GM18511 (cell line): ENCODE data around the gene LPAR5.

ENCODE experiments used
- ATAC-seq: cut with Tn5 transposase; IDR thresholded peaks from one replicate; pipeline ENCODE4 v1.9.1; 2021; ENCODE audit warnings: mild to moderate bottlenecking, moderate library complexity; ENCODE audit not compliant: unreplicated experiment

The LPAR5 gene

DNA sequence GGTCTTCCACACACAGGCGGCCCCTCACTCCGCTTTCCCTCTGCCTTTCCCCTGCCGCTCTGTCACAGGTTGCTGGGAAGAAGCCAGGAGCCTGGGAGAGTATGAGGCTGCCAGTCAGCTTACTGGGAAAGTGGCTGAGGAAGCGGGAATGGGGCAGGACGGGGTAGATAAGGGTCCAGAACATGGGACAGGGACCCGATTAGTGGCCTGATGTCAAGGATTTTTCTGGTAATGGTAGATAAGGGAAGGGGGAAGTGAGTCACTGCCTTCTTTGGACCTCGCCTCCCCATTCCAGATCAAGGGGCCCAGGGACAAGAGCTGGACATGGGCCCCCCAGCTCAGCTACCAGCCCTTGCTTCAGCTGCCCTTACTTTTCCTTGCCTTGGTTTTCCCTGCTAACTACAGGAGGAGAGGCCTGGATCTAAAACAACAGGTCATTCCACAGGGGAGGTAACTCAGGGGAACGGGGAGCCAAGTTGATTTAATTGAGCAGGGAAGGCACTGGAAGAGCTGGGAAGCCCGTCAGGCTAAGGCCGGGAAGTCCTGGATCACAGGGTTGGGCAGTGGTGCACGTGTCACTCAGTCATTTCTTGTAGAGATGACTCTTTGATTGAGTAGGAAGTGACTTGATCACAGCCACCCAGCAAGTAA, 3.5 kb upstream of the LPAR5 start:
- no peak for ATAC-seq

DNA sequence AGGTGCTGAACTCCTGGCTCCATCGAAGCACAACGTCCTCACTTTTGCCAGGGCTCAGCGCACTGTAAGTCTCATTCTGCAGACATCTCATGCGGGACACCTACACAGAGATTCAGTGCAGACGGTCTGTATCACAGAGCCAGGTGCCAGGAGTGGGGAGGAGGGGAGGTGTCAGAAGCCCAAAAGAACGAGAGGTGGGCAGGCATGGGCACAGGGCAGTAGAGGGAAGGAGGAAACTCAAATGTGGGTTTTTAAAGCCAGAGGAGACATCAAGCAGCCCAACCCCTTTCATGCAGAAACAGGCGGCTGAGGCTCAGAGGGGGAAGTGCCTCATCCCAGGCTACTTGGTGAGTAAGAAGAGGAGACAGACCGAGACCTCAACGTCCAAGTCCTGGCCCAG, 2.5 kb upstream of the LPAR5 start:
- ATAC-seq, result no peak

DNA sequence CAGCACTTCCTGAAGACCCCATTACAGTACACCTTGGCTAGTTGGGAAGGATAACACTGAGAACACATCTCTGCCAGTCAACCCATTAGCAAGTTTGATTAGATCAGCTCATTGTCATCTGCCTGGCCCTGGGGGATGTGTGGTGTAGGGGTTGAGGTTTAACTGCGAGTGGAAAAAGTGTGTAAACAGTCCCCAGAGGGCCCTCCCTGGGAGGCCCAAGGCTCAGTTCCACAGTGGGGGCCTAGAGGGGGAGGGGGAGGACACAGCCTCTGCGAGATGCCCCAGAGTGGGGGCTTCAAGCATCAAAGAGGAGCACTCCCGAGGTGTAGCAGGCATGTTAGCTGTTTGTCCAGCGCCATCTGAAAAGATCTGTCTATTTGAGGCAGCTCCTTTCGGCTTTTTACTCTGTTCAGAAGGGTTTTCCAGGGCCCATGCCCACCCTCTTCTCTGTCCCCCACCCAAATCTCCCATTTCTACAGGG, 344 bp downstream of the LPAR5 start:
- ATAC-seq, result peak; percentile 62

DNA sequence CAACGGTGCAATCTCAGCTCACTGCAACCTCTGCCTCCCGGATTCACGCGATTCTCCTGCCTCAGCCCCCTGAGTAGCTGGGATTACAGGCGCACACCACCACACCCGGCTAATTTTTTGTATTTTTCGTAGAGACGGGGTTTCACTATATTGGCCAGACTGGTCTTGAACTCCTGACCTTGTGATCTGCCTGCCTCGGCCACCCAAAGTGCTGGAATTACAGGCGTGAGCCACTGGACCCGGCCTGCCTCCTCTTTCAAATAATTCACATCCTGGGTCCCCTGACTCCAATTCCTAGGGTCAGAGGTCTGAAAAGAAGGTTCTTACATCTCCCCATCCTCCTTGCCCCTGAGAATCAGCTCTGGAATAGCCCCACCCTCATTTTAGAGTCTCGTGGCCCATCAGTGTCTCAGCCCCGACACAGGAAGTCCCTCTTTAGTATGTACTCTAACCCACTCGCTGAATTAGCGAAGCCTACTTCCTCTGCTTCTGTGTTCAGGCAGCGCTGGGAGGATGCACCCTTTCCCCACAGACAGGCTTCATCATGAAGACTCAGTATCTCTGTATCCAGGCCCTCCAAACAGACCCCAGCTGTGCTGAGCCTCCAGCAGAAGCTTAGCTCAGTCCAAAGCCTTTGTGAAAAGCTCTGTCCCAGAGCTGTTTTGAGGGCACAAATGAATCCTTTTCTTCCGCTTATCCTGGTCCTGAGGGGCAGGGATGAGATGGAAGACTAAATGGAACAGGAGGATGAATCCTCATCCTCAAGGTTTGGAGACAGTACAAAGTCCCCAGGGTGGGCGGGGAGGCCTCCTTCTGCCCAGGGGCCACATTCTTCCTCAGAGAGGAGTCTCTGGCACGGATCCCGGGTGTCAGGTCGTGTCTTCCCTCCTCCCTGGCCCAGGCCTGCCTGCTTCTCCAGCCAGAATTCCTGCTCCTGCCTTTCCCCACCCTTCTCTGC, 3.5 kb downstream of the LPAR5 start:
- peak; percentile 58 for ATAC-seq

DNA sequence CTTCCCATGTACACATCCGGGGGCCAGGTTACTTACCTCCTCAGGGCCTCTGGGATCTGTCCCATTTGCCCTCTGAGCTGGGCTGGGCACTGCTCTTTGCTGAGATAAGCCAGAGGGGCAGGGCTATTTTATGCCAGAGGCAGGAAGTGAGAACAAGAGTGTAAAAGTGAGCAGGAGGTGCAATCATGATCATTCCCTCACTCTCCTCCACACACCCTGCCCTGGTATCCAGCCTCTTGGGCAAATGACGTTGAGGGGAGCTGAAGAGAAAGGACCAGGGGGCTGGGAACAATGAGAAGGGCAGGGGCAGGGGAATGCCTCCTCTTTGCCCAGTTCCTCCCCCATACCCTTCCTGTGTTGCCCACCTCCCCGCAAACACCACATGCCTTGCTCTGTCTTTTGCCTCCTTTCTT, 4.2 kb downstream of the LPAR5 start:
- no peak for ATAC-seq

DNA sequence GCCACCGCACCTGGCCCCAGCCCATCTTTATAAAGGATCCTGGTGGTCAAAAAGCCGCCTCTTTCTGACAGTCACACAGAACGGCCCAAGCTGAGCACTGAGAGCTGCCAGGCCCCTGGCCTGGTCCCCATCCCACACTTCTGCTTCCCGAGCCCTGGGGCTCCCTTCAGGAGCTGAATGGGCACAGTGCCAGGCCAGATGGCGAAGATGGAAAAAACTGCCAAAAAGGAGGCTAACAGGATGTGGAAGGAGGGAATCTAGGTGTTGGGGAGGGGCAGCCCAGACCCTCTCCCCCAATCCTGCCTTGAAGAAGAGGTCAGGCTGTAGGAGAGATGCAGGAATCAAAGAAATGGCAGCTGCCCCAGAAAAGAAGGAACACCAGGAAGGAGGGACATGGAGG, 5.0 kb downstream of the LPAR5 start:
- ATAC-seq, result no peak

DNA sequence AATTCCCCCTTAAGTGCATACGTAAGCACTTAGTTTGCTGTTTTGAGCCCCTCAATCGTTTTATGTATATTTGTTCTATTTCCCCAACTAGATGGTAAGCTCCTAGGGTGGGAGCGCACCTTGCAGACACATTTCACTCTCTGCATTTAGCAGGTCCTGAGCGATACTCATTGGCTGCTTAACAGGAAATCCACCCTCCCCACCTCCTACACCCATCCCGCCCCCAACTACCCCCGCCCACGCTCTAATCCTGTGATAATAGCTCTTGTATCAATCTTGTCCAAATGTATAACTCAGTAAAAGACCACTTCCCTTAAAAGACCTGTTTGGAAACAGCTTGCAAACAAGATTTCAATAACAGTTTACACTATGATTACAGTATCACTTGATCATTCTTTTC, 8.1 kb downstream of the LPAR5 start:
- no peak for ATAC-seq

DNA sequence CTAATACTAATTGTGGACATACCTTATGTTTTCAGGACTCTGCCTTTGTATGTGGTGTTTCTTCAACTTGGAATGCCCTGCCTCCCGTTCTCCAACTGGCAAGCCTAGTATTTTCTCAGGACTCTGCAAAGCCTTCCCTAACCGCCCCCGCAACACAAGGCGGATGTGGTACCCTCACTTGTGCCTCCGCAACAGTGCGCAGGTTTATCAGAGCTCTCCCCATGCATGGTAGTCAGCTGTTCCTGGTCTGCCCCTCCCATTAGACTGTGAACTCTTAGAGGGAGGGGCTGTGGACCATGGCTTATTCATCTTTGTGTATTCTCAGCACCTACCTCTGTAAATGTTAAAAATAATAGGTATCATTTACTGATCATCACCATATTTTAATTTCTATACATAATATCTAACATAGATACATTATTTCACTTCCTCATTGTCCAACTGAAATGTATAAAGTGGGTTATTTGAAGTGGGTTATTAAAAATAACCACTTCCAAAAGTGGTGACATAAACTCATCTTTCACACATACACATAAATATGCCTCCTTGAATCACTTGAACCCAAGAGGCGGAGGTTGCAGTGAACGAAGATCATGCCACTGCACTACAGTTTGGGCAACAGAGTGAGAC, 9.0 kb downstream of the LPAR5 start:
- ATAC-seq, result no peak

DNA sequence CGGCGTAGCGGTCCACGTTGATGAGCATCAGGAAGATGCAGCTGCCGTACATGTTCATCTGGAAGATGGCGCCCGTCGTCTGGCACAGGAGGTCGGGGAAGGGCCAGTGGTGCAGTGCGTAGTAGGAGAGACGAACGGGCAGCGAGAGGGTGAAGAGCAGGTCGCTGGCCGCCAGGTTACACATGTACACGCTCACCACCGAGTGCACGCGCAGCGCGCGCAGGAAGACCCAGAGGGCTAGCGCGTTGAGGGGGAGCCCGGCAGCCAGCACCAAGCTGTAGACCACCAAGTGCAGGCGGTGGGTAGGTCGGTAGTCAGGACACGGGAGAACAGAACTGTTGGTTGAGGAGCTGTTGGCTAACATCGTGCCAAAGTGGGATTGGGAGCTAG, 14.9 kb downstream of the LPAR5 start:
- no peak for ATAC-seq

DNA sequence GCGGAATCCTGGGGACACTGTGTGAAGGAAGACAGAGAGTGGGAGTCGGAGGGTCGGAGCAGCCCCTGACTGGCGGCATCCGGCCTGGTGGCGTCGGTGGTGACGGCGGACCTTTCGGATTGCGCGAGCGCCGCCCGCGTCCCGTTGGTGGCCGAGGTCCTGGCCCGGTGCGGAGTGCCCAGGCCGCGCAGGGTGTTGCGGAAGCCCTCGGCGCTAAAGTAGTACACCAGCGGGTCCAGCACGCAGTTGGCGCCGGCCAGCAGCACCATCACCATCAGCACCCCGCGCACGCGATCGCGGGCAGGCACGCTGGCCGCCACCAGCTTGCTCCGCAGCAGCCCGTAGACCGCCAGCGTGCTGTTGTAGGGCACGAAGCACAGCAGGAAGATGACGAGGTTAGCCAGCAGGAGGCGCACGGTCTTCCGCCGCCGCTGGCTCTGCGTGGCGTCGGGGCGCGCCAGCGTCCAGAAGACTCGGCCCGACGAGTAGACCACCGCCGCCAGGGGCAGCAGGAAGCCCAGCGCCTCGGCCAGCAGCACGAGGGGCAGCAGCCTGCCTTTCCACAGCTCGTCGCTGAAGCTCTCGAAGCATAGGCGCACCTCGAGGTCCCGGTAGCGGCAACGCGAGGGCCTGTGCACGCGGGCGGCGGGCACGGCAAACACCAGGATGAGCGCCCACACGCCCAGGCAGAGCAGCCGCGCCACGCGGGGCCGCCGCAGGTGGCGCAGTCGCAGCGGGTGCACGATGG, 15.4 kb downstream of the LPAR5 start:
- no peak for ATAC-seq

DNA sequence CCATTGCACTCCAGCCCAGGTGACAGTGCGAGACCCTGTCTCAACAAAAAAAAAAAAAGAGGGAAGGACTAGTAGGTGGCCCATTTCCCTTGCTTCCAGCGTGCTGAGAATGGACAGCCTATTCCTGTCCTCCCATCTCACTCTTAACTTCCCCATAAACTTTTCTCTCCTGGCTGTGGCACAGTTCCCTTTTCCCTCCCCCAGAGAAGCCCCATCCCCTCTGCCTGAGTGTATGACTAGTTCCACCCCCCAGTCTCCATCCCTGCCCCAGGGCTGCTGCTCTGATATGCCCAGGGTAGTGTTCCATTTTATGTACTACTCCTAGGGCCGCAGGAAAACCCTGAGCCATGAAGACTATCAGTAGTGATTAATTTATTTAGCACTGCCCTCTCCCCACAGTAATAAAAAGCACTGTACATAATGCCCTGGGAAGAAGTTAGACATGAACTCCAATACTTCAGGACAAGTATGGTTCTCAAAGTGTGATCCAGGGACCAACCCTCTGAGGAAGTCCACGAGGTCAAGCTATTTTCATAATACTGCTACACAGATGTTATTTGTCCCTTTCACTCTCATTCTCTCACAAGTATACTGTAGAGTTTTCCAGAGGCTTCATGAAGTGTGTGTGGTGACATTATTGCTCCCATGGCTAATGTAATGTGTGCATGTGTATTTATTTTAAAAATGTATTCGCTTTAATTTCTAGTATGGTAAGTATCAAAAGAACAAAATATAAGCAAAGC, 17.1 kb downstream of the LPAR5 start:
- ATAC-seq, result no peak

DNA sequence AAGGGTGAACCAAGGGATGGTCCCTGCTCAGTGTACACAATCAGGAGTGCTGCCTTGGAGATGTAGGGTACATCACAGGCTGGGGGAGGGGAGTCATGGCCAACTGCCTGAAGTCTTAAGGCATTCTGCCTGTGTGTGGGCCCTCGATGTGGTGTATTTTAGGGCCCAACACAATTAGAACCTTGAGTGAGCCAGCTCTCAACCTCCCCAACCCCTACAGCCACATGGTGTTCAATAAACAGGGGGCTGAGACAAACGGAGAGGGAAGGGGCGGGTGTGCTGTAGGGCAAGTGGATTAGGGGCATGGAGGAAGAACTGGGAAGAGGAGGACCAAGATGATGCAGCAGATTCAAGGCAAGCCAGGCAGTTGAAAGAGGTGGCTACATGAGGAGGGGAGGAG, 20.0 kb downstream of the LPAR5 start:
- no peak for ATAC-seq

DNA sequence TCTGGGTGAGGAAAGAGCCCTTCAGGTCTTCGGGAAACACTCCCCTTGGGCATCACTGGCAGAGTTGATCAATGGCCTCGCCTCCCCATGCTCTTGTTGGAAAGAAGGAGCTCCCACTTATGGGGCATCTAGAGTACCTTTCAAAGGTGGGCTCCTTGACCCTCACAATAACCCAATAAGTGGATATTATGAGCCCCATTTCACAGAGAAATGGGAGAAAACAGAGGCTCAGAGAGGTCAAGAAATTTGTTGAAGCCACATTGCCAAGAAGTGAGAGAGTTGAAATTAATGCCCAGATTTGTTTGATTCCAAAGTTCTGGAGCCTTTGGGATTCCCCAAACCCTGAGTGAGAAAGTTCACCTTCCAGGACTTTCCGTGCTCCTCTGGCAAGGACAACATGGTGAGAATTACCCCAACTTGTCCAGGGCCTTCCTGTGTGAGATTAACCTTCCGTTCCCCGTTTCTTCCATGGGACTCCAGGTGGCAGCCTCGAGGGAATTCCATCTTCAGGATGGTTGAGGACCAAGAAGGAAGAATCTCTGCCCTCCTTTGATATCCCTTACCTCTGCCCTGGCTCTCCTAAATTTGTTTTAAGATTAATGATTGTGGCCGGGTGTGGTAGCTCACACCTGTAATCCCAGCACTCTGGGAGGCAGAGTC, 21.1 kb downstream of the LPAR5 start:
- no peak for ATAC-seq

DNA sequence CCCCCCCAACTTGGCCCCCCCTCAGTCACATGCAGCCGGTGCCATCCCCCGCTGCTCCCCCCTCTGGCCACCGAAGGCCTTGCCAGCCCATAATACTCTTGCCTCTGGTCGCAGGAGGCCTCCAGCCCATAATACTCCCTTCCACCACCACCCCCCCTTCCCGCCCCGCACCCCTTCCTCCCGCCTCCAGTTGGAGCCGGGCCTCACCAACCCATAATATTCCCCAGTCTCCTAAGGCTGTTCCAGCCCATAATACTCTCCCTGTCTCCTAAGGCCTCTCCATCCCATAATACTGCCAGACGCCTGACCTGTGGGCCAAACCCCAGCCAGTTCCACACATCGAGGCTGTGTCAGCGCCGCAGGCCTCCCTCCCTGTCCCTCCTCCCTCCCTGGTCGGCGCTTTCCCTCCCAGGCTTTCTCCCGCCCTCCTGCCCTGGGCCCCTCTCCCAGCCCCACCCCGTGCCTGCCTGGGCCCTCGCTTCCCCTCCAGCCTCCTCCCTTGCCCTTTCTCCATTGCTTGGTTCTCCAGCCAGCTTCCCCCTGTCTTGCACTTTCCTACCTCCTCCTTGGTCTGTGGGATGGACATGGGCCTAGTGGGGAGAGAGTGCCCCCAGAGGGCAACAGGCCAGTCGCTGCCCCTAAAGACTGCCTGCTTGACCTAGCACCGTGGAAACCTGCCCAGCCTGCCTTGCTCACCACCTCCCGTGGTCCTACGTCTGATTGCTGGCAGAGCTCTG, 21.8 kb downstream of the LPAR5 start:
- ATAC-seq, result no peak

DNA sequence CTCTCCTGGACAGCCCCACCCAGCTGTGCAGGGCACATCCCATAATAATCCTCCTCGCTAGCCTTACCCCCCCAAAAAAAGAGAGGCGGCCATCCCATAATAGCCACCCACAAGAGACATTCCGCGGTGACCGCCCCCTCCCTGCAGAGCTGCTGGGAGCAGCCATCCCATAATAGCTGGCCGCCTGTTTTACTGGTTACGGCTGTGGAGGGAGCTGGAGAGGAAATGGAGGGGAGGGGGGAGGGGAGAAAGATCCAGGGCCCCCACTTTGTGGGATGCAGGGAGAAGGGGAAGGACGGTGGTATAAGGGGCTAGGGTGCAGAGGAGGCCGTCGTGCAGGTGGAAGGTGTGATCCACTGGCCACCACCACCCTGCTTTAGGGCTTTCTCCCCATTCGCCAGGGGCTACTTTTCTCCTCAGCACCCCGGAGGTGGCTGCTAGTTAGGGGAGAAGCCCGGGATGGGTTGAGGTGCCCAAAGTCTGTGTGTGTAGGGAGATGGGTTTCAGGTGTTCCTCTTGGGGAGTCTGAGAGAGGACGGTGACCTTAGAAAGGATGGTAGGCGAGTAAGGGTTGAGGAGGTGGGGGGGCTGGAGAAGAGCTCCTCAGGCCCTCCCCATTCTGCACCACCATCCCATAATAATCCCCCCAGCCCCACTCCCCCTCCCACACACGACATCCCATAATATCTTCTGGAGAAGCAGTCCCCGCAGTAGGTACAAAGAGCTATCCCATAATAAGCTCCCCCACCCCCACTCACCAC, 22.6 kb downstream of the LPAR5 start:
- no peak for ATAC-seq

DNA sequence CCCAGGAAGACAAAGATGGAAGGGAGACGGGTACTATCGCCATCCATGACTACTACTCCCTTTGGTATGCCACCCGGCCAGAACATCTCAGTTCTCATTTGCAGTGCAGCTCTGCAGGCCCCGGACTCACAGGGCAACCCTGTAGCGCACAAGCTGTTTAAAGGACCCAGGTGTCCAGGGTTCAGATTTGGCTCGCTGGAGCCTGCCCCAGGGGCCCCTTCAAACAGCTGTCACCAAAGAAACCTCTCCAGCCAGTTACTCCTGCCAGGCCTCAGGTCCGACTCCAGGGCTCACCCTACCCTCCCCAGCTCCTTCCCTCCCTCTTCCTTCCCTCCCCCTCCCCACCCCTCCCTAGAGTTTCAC, 23.1 kb downstream of the LPAR5 start:
- no peak for ATAC-seq

DNA sequence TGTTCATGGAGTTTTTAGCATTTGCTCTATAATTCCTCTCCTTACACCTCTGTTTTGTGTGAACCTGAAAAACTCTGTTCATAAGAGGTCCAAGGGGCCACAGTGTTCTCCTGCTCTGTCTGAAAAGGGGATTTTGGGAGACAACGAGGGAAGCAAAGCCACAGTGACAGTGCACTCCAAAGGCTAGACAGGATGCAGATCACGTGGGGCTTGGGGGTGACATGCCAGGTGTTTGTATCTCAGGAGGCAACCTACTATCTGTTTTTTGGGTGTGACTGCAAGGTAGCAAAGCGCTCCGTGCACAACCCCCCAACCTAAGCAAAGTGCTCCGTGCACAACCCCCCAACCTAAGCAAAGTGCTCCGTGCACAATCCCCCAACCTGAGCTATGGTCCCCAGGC, 23.5 kb downstream of the LPAR5 start:
- no peak for ATAC-seq

DNA sequence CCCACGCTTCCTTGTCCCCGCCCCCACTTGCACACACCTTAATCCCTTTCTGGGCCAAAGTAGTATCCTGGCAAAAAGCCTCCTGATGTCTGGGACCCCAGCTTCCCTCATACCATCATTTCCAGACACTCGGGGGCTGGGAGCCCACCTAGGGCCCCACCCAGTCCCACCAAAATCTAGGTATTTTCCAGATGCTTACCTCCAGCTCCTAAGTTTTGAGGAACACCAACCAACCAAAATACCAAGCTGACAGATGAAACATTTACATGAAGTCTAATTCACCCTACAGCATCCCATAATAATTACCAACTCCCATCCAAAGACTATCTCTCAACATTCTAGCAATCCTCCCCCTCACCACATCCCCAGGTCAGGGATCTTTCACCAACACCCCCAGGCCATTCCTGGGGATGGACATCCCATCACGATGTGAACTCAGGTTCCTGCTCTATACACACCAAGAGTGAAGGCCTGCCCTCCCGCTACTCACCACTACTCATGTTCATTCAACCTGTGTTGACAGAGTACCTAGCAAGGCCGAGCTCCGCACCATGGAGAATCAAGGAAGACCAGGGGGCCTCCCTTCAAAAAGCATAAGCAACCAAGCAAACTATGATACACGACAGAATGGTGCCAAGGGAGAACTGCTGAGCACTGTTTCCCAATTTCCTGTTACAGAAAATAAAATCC, 27.0 kb downstream of the LPAR5 start:
- no peak for ATAC-seq
